Measurements from ENCODE around the gene IBTK.

IBTK gene

DNA sequence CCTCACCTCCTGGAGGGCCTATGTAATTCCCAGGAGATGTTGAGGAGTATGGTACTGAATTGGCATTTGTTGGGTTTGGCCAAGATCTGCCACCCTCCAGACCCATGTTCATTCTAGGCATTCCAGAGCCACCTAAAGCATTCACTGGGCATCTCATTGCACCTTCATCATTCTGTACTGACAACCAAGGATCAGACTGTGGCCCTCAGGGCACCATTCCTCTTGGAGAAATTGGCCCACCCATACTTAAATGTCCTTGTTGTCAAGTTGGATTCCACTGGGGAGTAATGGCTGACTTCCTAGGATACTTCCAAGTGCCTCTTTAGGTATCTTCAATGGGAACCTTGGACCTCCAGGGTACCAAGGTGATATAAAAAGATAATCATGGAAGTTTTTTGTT is 16.8 kb upstream of the IBTK start:
- no peak overlapping the region for H3K4me3 ChIP-seq (ENCODE audit: low read length, poor library complexity, severe bottlenecking)
- no peaks in the 10 kb centered on the region for H3K27me3 ChIP-seq (ENCODE audit: insufficient read depth, low read length, poor library complexity, severe bottlenecking)
- no peaks in the 10 kb centered on the region for H3K79me2 ChIP-seq (ENCODE audit: insufficient read depth, low read length)
- H3K4me2 ChIP-seq (ENCODE audit: low read depth, low read length, poor library complexity, severe bottlenecking) = no peak overlapping the region
- H3K4me1 ChIP-seq (ENCODE audit: insufficient read depth, low read length, poor library complexity, severe bottlenecking) = no peaks in the 10 kb centered on the region
- TF ChIP-seq, protein P1, sequence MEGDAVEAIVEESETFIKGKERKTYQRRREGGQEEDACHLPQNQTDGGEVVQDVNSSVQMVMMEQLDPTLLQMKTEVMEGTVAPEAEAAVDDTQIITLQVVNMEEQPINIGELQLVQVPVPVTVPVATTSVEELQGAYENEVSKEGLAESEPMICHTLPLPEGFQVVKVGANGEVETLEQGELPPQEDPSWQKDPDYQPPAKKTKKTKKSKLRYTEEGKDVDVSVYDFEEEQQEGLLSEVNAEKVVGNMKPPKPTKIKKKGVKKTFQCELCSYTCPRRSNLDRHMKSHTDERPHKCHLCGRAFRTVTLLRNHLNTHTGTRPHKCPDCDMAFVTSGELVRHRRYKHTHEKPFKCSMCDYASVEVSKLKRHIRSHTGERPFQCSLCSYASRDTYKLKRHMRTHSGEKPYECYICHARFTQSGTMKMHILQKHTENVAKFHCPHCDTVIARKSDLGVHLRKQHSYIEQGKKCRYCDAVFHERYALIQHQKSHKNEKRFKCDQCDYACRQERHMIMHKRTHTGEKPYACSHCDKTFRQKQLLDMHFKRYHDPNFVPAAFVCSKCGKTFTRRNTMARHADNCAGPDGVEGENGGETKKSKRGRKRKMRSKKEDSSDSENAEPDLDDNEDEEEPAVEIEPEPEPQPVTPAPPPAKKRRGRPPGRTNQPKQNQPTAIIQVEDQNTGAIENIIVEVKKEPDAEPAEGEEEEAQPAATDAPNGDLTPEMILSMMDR (conservative IDR thresholded peaks at IDR 0.05; ENCODE audit: low read length) = no peak
- no peak for TF ChIP-seq EZH2phosphoT487 (IDR thresholded peaks at IDR 0.05; ENCODE audit: borderline replicate concordance)
- no peak overlapping the region for H2AFZ ChIP-seq (ENCODE audit: low read length)
- no peaks in the 10 kb centered on the region for H3K36me3 ChIP-seq (ENCODE audit: insufficient read depth, low read length)
- no peaks in the 10 kb centered on the region for H3F3A ChIP-seq (ENCODE audit: low read depth)
- no peaks in the 10 kb centered on the region for H3K9me3 ChIP-seq (ENCODE audit: insufficient read depth, low read depth, low read length)
- no peak overlapping the region for H3K9ac ChIP-seq (ENCODE audit: low read depth, low read length, poor library complexity, severe bottlenecking)
- no peaks in the 10 kb centered on the region for H4K20me1 ChIP-seq (ENCODE audit: insufficient read depth, low read length, poor library complexity, severe bottlenecking)
- H3K9me2 ChIP-seq (replicated peaks; ENCODE audit: low read depth, low read length) = no peaks in the 10 kb centered on the region

DNA sequence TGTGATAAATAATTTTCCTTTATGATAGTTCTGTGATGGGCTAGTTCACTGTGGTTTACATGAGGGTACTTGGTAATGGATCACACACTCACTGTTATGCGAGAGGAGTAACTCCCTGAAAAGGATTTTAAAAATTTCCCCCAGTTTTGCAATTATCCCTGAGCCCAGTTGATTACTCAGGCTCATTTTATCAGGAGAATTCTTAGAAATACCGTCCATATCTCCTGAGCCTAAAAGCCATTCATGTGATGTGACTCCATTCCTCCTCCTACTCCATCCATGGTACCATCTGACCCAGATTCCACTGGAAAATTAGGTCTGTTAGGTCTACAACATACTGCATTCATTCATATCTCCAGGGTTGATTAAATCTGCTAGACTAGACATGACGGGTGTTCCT is 16.4 kb upstream of the IBTK start:
- H3K4me1 ChIP-seq (ENCODE audit: insufficient read depth, low read length, poor library complexity, severe bottlenecking) = no peaks in the 10 kb centered on the region
- no peaks in the 10 kb centered on the region for H4K20me1 ChIP-seq (ENCODE audit: insufficient read depth, low read length, poor library complexity, severe bottlenecking)
- H3K79me2 ChIP-seq (ENCODE audit: insufficient read depth, low read length) = no peaks in the 10 kb centered on the region
- no peaks in the 10 kb centered on the region for H3K9me3 ChIP-seq (ENCODE audit: insufficient read depth, low read depth, low read length)
- no peaks in the 10 kb centered on the region for H3K36me3 ChIP-seq (ENCODE audit: insufficient read depth, low read length)
- no peak overlapping the region for H3K4me2 ChIP-seq (ENCODE audit: low read depth, low read length, poor library complexity, severe bottlenecking)
- H3K4me3 ChIP-seq (ENCODE audit: low read length, poor library complexity, severe bottlenecking) = no peak overlapping the region
- no peaks in the 10 kb centered on the region for H3K9me2 ChIP-seq (replicated peaks; ENCODE audit: low read depth, low read length)
- H3F3A ChIP-seq (ENCODE audit: low read depth) = no peaks in the 10 kb centered on the region
- no peak overlapping the region for H2AFZ ChIP-seq (ENCODE audit: low read length)
- TF ChIP-seq, protein P1 (conservative IDR thresholded peaks at IDR 0.05; ENCODE audit: low read length) = no peak
- TF ChIP-seq EZH2phosphoT487 (IDR thresholded peaks at IDR 0.05; ENCODE audit: borderline replicate concordance) = no peak
- H3K9ac ChIP-seq (ENCODE audit: low read depth, low read length, poor library complexity, severe bottlenecking) = no peak overlapping the region
- no peaks in the 10 kb centered on the region for H3K27me3 ChIP-seq (ENCODE audit: insufficient read depth, low read length, poor library complexity, severe bottlenecking)

DNA sequence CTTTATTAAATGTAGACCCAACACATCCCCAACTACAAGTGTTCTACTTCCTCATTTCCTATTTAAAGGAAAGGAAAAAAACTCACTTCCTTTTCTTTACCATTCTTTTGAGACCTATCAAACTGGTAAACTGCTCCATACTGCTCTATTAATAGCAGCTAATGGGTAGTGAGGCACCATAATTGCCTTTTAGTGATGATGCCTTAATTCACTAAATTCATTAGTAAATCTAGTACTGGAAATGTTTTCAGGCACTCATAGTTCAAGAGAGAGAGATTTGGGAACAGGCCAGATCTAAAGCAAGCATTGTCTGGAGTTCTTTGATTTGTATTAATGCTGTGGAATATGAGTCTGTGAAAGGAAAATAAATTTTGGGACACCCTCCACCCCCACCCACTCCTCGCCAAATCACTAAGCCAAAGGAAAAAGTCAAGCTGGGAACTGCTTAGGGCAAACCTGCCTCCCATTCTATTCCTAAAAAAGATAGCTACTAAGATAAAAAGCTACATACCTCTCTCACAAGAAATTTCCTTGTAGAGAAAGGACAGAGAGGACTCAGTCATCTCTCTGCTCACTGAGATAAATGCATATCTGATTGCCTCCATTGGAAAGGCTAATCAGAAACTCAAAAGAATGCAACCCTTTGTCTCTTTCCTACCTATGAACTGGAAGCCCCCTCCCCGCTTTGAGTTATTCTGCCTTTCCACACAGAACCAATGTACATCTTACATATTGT is 13.6 kb upstream of the IBTK start:
- no peak overlapping the region for H2AFZ ChIP-seq (ENCODE audit: low read length)
- no peaks in the 10 kb centered on the region for H3K4me1 ChIP-seq (ENCODE audit: insufficient read depth, low read length, poor library complexity, severe bottlenecking)
- H3K27me3 ChIP-seq (ENCODE audit: insufficient read depth, low read length, poor library complexity, severe bottlenecking) = no peaks in the 10 kb centered on the region
- H3K9me3 ChIP-seq (ENCODE audit: insufficient read depth, low read depth, low read length) = no peaks in the 10 kb centered on the region
- TF ChIP-seq, protein P1 (conservative IDR thresholded peaks at IDR 0.05; ENCODE audit: low read length) = no peak
- no peak for TF ChIP-seq EZH2phosphoT487 (IDR thresholded peaks at IDR 0.05; ENCODE audit: borderline replicate concordance)
- no peaks in the 10 kb centered on the region for H4K20me1 ChIP-seq (ENCODE audit: insufficient read depth, low read length, poor library complexity, severe bottlenecking)
- H3K9me2 ChIP-seq (replicated peaks; ENCODE audit: low read depth, low read length) = no peaks in the 10 kb centered on the region
- H3K79me2 ChIP-seq (ENCODE audit: insufficient read depth, low read length) = no peaks in the 10 kb centered on the region
- no peaks in the 10 kb centered on the region for H3K36me3 ChIP-seq (ENCODE audit: insufficient read depth, low read length)
- H3K9ac ChIP-seq (ENCODE audit: low read depth, low read length, poor library complexity, severe bottlenecking) = no peak overlapping the region
- no peak overlapping the region for H3K4me3 ChIP-seq (ENCODE audit: low read length, poor library complexity, severe bottlenecking)
- H3F3A ChIP-seq (ENCODE audit: low read depth) = no peaks in the 10 kb centered on the region
- H3K4me2 ChIP-seq (ENCODE audit: low read depth, low read length, poor library complexity, severe bottlenecking) = no peak overlapping the region

Measured in Loucy (cell line).